ENCODE data around the gene RAB13.

RAB13 gene

GRCh38 chr1:153954826-153955225 is 31.3 kb downstream of the RAB13 start:
- DNase-seq, result no peak

DNA sequence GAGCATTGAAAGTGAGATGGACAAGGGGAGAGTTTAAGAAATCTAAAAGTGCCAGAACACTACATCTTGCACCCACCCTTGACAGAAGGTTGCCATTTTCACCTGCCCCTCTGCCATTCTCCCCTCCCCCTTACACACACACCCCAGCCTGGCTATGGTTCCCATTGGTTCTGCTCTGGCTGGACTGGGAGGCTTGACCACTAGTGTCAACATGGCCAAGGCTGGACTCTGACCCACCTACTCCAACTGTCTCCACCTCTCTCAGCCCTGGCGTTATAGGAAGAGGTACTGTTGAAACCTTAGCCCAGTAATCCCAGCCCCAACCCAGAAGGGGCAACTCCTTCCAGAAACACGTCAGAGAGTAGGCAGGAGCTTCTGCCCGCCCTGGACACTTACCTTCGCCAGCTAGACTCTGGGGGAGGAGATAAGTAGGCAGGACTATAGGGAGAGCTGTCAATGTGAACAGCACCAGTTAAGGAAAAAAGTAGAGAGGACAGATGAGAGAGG is 32.2 kb downstream of the RAB13 start:
- DNase-seq, result no peak

GRCh38 chr1:153951801-153952200 is 34.3 kb downstream of the RAB13 start:
- no peak for DNase-seq

- DNase-seq, result no peak
These were observed 35.0 kb downstream of the RAB13 start for GRCh38 chr1:153951183-153951582.

DNA sequence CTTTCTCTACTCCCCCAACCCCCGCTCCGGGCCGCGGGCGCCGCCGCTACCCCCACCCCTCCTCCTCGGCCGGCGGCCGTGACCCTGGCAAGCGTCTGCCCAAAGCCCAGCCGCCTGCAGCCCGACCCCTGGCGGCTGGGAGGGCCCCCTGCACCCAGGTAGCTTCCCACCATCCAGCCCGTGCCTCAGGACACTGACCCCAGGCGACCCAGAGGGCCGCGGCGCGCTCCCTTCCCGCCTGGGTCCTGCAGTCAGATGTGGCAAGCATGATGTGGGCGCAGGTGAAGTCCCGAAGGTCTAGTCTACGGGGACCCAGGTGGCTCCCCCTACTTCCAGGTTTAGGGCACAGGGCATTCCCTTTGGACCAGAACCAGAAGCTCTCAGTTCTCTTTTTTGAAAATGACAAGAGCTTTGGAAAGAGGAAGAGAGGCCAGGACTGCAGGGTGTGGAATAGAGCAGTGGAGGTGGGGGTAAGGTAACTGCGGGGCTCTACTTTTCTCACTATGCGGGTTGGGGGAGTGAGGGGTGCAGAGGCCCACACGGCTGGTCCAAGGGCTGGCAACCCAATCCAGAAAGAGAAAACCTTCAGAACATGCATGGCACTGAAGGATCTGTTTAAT is 39.4 kb downstream of the RAB13 start, which contains the start of gene DENND4B:
DENND4B (minus strand) TSS at position 97 of the 620 bp plus-strand sequence. CDS start 2,344 bp downstream, outside the sequence.
- no peak for DNase-seq

- no peak for DNase-seq
These were observed 40.1 kb downstream of the RAB13 start for GRCh38 chr1:153945795-153946621.

DNA sequence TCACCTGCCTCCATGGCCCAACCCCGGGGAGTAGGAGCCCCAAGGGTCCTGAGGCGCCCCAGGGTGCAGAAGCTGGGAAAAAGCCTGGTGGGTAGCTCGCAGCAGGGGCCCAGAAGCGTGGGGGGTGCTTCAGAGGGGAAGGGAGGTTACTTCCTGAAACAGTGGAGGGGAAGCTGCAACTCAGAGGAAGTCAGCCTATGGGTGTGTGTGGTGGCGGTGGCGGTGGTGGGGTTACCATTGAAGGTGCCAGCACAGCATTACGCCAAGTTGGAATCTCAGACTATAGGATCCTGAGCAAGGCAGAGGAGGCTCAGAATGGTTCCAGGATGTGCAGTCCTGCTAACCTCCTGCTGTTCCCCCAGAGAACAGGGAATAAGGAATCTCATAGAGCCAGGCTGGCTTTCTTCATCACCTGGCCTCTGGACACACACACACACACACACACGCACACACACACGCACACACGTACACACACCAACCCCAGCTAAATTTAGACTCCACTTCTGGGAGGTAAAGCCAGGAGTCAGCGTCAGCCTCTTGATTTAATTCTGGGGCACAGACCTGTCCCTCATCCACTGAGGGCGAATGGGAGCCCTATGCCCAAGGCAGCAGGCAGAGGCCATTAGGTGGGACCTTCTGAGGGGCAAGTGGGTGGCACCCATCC is 40.9 kb downstream of the RAB13 start:
- DNase-seq, result no peak

DNA sequence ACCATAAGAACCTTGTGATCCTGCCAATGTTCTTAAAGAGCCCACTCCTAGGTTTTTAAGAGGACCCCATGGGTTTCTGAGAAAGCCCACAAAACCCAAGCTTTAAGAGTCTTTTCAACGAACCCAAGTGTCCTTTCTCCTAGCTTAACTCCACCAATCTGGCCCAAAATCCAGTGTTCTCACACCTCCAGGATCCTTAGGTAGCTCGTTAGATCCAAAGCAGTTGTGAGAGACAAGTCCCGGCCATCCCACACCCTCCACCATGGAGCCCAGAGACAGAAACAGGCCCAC is 41.4 kb downstream of the RAB13 start:
- no peak for DNase-seq

GRCh38 chr1:153944005-153944826 is 41.9 kb downstream of the RAB13 start:
- DNase-seq, result no peak

DNA sequence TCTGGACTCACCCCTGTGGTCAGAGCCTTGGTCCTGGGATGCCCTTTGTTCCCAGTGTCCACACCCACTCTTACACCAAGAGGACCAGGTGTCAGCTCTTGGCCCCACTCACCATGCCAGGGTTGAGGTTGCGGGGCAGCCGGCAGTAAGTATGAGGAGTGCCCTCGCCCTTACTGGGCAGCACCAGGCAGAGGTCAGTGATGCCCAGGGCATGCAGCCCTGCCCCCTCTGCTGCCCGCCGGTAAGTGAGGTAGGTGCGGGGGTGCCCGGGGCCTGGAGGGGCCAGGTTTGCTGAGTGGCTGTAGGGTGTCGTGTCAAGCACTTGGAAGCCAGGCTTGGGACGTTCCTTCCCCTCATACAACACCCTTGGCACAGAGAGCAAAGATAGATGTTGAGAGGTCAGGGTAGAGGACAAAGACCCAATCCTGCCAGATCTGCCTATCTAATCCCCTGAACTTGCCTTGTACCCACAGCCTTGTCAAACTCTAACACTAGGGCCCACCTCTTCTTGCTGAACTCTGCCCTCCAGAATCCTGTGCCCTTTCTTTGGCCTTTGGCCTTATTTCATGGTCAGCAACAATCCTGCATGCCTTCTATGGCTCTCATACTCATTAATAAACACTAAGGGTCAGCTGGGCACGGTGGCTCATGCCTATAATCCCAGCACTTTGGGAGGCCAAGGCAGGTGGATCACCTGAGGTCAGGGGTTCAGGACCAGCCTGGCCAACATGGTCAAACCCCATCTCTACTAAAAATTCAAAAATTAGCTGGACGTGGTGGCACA is 43.2 kb downstream of the RAB13 start:
- no peak for DNase-seq

DNA sequence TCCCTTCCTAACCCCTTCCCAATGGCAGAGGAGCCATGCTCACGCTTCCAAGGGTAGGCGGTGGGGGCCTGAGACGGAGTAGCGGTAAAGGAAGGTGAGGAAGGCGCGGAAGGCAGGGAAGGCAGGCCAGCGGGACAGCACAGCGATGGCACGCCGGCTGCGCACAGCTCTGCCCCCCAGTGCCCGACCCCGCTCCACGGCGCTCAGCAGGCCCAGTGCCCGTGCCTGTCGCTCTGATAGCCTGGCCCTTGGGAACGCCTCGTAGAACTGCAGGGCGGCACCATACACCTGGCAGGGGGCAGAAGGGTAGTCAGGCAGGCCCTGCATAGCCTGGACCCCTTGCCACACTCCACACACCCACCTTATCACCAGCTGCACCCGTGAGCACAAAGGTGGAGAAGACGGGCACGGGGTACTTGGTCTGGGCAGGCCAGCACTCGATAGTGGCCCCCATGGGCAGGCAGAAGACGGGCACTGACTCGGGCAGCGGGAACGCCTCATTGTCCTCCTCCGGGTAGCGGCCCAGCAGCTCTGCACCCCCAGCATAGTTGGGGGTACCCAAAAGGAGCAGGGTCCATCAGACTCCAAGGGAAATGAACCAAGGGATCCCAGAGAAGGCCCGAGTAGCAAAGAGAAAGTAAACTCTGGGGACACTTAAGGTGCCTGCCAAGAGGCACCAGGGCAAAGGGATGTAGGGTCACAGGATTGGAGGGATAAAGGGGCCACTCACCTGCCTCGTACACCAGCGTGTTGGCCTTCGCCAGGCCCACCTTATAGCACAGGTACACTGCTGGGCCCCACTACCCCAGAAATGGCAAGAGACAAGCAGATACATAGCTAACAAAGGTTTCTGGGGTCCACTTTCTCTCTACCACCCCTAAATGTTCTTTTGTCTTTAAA is 44.1 kb downstream of the RAB13 start:
- no peak for DNase-seq

- DNase-seq, result no peak
These were observed 45.4 kb downstream of the RAB13 start for GRCh38 chr1:153940756-153941155.

- no peak for DNase-seq
These were observed 46.7 kb downstream of the RAB13 start for GRCh38 chr1:153939476-153939875.

DNA sequence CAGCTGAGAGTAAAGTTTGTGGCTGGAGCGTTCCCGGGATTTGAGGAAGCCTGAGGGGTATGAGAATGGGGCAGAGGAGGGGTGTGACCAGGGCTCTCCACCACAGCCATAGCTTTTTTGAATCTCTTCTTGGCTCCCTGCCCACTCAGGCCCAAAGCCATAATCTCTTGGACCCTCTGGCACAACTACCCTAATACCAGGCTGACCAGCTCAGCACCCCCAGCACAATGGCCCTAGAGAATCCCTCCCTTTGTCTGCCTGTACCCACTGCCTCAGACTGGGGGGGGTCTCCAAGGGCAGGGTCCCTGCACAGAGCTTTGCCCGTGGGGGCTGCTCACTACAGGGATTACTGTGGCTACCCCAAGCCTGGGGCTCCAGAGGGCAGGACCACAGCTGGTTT is 47.1 kb downstream of the RAB13 start:
- no peak for DNase-seq

GRCh38 chr1:153937331-153937730 is 48.8 kb downstream of the RAB13 start:
- no peak for DNase-seq

DNA sequence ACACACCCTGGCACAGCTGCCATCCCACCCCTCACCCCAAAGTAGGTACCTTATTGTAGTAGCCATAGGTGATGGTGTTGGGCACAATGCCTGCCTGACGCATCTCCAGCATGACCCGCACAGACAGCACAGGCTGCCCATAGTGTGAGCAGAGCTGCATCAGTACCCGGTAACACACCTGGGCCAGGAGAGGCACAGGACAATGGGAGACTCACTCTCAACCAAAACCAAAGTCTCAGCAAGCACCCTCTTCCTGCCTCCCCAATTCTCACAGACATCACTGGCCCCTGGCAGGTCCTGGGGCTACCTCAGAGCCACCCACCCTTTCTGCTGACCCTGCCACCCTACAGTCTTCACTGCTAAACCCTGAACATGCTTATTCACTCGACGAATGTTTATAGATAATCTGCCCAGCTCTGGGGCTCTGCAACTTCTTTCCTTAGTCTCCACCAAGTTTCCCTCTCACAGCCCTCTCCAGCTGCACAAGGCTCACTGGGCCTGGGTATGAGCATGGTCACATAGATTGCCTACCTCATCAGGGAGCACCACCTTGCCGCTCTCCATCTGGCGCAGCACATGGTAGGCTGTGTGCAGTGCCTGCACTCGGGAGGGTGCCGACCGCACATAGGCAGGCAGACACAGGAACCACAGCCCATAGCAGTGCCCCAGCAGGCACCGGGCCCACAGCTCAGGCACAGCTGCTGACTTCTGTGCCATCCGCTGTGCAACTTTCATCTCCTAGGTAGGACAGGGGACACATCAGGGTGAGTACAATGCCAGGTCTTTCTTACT is 49.9 kb downstream of the RAB13 start:
- no peak for DNase-seq

GRCh38 chr1:153934746-153935145 is 51.4 kb downstream of the RAB13 start:
- DNase-seq, result no peak

- DNase-seq, result no peak
These were observed 52.2 kb downstream of the RAB13 start for GRCh38 chr1:153933955-153934354.

DNA sequence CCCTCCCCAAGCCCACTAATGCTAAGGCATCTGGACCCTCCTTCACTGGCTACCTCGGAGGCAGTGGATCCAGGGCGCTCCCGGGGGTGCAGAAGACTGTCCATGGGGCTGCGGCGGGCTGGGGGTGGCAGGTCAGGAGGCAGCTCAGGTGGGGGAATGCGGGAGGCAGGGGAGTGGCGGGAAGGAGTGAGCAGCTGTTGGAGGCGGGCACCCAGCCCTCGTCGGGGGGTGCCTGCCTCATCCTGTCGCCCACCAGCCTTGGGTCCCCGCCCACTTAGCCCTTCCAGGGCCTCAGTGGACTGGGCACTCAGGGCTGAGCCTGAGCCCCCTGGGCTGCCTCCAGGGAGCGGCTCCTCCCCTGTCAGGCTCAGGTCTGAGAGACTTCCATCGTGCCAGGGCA is 52.7 kb downstream of the RAB13 start:
- no peak for DNase-seq
